Naive thymus-derived CD8-positive, alpha-beta T cell (primary cell): ENCODE data around the gene PPFIA3. TPM values are rescaled to one million over a fixed set of nuclear protein-coding genes. Genes with fewer than 3 reads are reported as not detected.
"Not testable (repeated sequence)": the region's sequence is repeated elsewhere in the genome, so short reads cannot be mapped to it uniquely, and the experiment has no call there.

ENCODE experiments used
- ATAC-seq, 2 donors: fragments of 150-1000 bp; cut with Tn5 transposase in 1 of 2; sonication (Bioruptor Pico), chemical (Tn5 transposase) in 1 of 2; 1 replicate in 1 of 2; 2 replicates in 1 of 2; pipeline ENCODE4 v1.10.0; 2021; ENCODE audit warnings: mild to moderate bottlenecking in 2 of 2, moderate library complexity in 2 of 2
- POLR2A ChIA-PET: fragments of 350-600 bp; sonication (Branson Sonifier 250); formaldehyde crosslinking; loops from one replicate; lab custom pipeline; 2021; ENCODE audit warnings: antibody characterized with exemption; lab: Charles Lee
- DNase-seq, 10 donors: peaks; one replicate each; pipeline versions ENCODE4 v3.0.0 to v3.0.0-alpha.2; 2020 to 2022
- H3K27ac Mint-ChIP-seq, 10 donors: one replicate each; pipeline ENCODE4 v1.8.0; 2020 to 2022; ENCODE audit warnings: mild to moderate bottlenecking in 10 of 10, mixed read lengths in 10 of 10, moderate library complexity in 4 of 10, inconsistent platforms in 1 of 10
- H3K27me3 Mint-ChIP-seq, 5 donors: one replicate each; pipeline ENCODE4 v1.8.0; 2021 to 2022; ENCODE audit warnings: mixed read lengths in 5 of 5
- H3K36me3 Mint-ChIP-seq, 3 donors: one replicate each; pipeline ENCODE4 v1.8.0; 2020 to 2022; ENCODE audit warnings: mixed read lengths in 3 of 3, mild to moderate bottlenecking in 2 of 3, inconsistent platforms in 1 of 3
- H3K4me1 Mint-ChIP-seq, 4 donors: one replicate each; pipeline ENCODE4 v1.8.0; 2021 to 2022; ENCODE audit warnings: mixed read lengths in 4 of 4
- H3K4me3 Mint-ChIP-seq, 10 donors: one replicate each; pipeline ENCODE4 v1.8.0; 2020 to 2022; ENCODE audit warnings: mild to moderate bottlenecking in 10 of 10, mixed read lengths in 10 of 10, moderate library complexity in 6 of 10, inconsistent platforms in 1 of 10
- H3K9me3 Mint-ChIP-seq, 9 donors: one replicate each; pipeline ENCODE4 v1.8.0; 2020 to 2022; ENCODE audit warnings: mixed read lengths in 9 of 9, mild to moderate bottlenecking in 3 of 9, inconsistent platforms in 1 of 9, moderate library complexity in 1 of 9
- polyA plus RNA-seq, 3 donors: library from polyadenylated mRNA; unstranded; fragments of 300-500 nt; fragmentation: Illumina TruSeq; gene quantifications; one replicate each; pipeline ENCODE4 v1.2.3, GENCODE V29; 2021
- total RNA-seq, 8 experiments: library from RNA in 2 of 8; stranded (reverse) in 2 of 8; gene quantifications; one replicate each; pipeline ENCODE4 v1.2.3 and lab custom pipeline; 2021 to 2026

PPFIA3 gene
- total and polyA plus RNA-seq, 5 experiments from 2014 or later, result 0.20 to 4.7 (median 2.1) TPM; not detected in 1

- peak overlapping the region; percentile 31 to 93 (median 85) for H3K4me3 Mint-ChIP-seq
- H3K9me3 Mint-ChIP-seq, result no peaks in the 10 kb centered on the region
- ATAC-seq (no peak), DNase-seq (no peak)
- peaks cover 0 to 5% (median 0%) of the 10 kb centered on the region in 5 donors for H3K27me3 Mint-ChIP-seq
- H3K36me3 Mint-ChIP-seq, result no peaks in the 10 kb centered on the region
- POLR2A ChIA-PET, result interaction anchor here (0.5 to 3.7 kb wide), 5 partner anchors 11 to 493 kb away, joined by 4 to 23 read pairs (median 5); partner anchors contain the start of genes GYS1 and RUVBL2
- H3K27ac Mint-ChIP-seq, result peak overlapping the region in 6 of 10 donors; percentile 37 to 87 (median 73)
- peaks cover 22 to 51% (median 47%) of the 10 kb centered on the region in 4 donors for H3K4me1 Mint-ChIP-seq
Observed at GRCh38 chr19:49116544-49116943, 2.8 kb upstream of the PPFIA3 start.

GRCh38 chr19:49117677-49118564, 1.4 kb upstream of the PPFIA3 start:
- H3K4me1 Mint-ChIP-seq, result peaks cover 22 to 50% (median 47%) of the 10 kb centered on the region in 4 donors

GRCh38 chr19:49118565-49119410, 556 bp upstream of the PPFIA3 start, which contains the start of gene C19orf73:
TSS of gene C19orf73 (minus strand) at chr19:49119143. CDS start at chr19:49119022, 121 bp downstream.
- ATAC-seq, result peak; percentile 72 to 78
- Mint-ChIP-seq H3K27me3 (peaks cover 0 to 7% (median 0%) of the 10 kb centered on the region in 5 donors), H3K4me3 (peak within 1 kb of the TSS; percentile 78 to 94 (median 90)), H3K36me3 (no peaks in the 10 kb centered on the region), H3K4me1 (peaks cover 17 to 42% (median 40%) of the 10 kb centered on the region in 4 donors), H3K9me3 (no peaks in the 10 kb centered on the region), H3K27ac (peak within 1 kb of the TSS; percentile 87 to 97 (median 94))
- POLR2A ChIA-PET, result interaction anchor here (0.8 to 3.7 kb wide), 4 partner anchors 9 to 126 kb away, joined by 4 to 23 read pairs (median 6); partner anchors contain the start of genes GYS1 and RUVBL2
- DNase-seq, result peak; percentile 91 to 98 (median 96)

More at GRCh38 chr19:49117677-49118564, 1.4 kb upstream of the PPFIA3 start:
- peaks cover 0 to 7% (median 0%) of the 10 kb centered on the region in 5 donors for H3K27me3 Mint-ChIP-seq
- peak overlapping the region; percentile 87 to 97 (median 94) for H3K27ac Mint-ChIP-seq
- H3K4me3 Mint-ChIP-seq, result peak overlapping the region; percentile 78 to 94 (median 90)
- H3K36me3 Mint-ChIP-seq, result no peaks in the 10 kb centered on the region
- no peak for ATAC-seq
- POLR2A ChIA-PET, result interaction anchor here (0.7 to 3.7 kb wide), 6 partner anchors 10 to 404 kb away, joined by 3 to 23 read pairs (median 4); partner anchors contain the start of genes GYS1 and RUVBL2
- no peaks in the 10 kb centered on the region for H3K9me3 Mint-ChIP-seq
- DNase-seq, result no peak

- peaks cover 0 to 7% (median 0%) of the 10 kb centered on the region in 5 donors for H3K27me3 Mint-ChIP-seq
- peak overlapping the region; percentile 68 to 89 (median 77) for H3K4me3 Mint-ChIP-seq
- no peaks in the 10 kb centered on the region for H3K9me3 Mint-ChIP-seq
- peak overlapping the region in 3 of 10 donors; percentile 46 to 81 (median 60) for H3K27ac Mint-ChIP-seq
- H3K36me3 Mint-ChIP-seq, result no peaks in the 10 kb centered on the region
- POLR2A ChIA-PET, result interaction anchor here (0.6 to 3.7 kb wide), 3 partner anchors 8 to 136 kb away, joined by 3 to 23 read pairs (median 6); no protein-coding TSS in a partner anchor
- H3K4me1 Mint-ChIP-seq, result peaks cover 16 to 35% (median 32%) of the 10 kb centered on the region in 4 donors
- no peak for ATAC-seq
- no peak for DNase-seq
Observed at GRCh38 chr19:49120325-49120683, 960 bp downstream of the PPFIA3 start.

- no peaks in the 10 kb centered on the region for H3K9me3 Mint-ChIP-seq
- POLR2A ChIA-PET, result interaction anchor here (0.6 to 1.8 kb wide), 2 partner anchors 27 to 34 kb away, joined by 6 read pairs; no protein-coding TSS in a partner anchor
- H3K4me1 Mint-ChIP-seq, result peaks cover 16 to 35% (median 31%) of the 10 kb centered on the region in 4 donors
- peak overlapping the region; percentile 68 to 89 (median 77) for H3K4me3 Mint-ChIP-seq
- DNase-seq, result no peak
- no peaks in the 10 kb centered on the region for H3K36me3 Mint-ChIP-seq
- peaks cover 0 to 7% (median 0%) of the 10 kb centered on the region in 5 donors for H3K27me3 Mint-ChIP-seq
- peak overlapping the region in 5 of 10 donors; percentile 42 to 81 (median 60) for H3K27ac Mint-ChIP-seq
- no peak for ATAC-seq
Observed at GRCh38 chr19:49120868-49121267, 1.5 kb downstream of the PPFIA3 start.

GRCh38 chr19:49121841-49122240, 2.5 kb downstream of the PPFIA3 start:
- not testable (repeated sequence) for H3K36me3 Mint-ChIP-seq, H3K27me3 Mint-ChIP-seq, H3K27ac Mint-ChIP-seq, ATAC-seq, H3K9me3 Mint-ChIP-seq, DNase-seq
- H3K4me1 Mint-ChIP-seq, result peaks cover 16 to 26% (median 24%) of the 10 kb centered on the region in 4 donors
- peak overlapping the region in 2 of 10 donors; percentile 34 to 56 for H3K4me3 Mint-ChIP-seq
- POLR2A ChIA-PET, result interaction anchor here (0.7 to 1.8 kb wide), 3 partner anchors 26 to 65 kb away, joined by 3 to 6 read pairs (median 4); no protein-coding TSS in a partner anchor

GRCh38 chr19:49123285-49123684, 3.9 kb downstream of the PPFIA3 start:
- DNase-seq, H3K27ac Mint-ChIP-seq, H3K4me3 Mint-ChIP-seq, H3K36me3 Mint-ChIP-seq, ATAC-seq, H3K9me3 Mint-ChIP-seq, H3K27me3 Mint-ChIP-seq, POLR2A ChIA-PET: not testable (repeated sequence)
- H3K4me1 Mint-ChIP-seq, result peaks cover 12 to 20% (median 18%) of the 10 kb centered on the region in 4 donors

GRCh38 chr19:49125025-49125731, 5.8 kb downstream of the PPFIA3 start:
- no peak for ATAC-seq
- POLR2A ChIA-PET, result no interaction called here

GRCh38 chr19:49126575-49126974, 7.2 kb downstream of the PPFIA3 start:
- H3K4me1 Mint-ChIP-seq, result peaks cover 10 to 19% (median 13%) of the 10 kb centered on the region in 4 donors
- H3K9me3 Mint-ChIP-seq, result no peaks in the 10 kb centered on the region
- no peak overlapping the region for H3K27ac Mint-ChIP-seq
- POLR2A ChIA-PET, result interaction anchor here (0.6 to 1.2 kb wide), 3 partner anchors 22 to 731 kb away, joined by 3 to 9 read pairs (median 3); no protein-coding TSS in a partner anchor
- ATAC-seq, result no peak
- H3K27me3 Mint-ChIP-seq, result peaks cover 0 to 3% (median 0%) of the 10 kb centered on the region in 5 donors
- no peak overlapping the region for H3K4me3 Mint-ChIP-seq
- H3K36me3 Mint-ChIP-seq, result no peaks in the 10 kb centered on the region
- DNase-seq, result no peak

More at GRCh38 chr19:49125025-49125731, 5.8 kb downstream of the PPFIA3 start:
- no peak overlapping the region for H3K4me3 Mint-ChIP-seq
- H3K27me3 Mint-ChIP-seq, result peaks cover 0 to 7% (median 0%) of the 10 kb centered on the region in 5 donors
- no peaks in the 10 kb centered on the region for H3K36me3 Mint-ChIP-seq
- no peaks in the 10 kb centered on the region for H3K9me3 Mint-ChIP-seq
- peaks cover 18 to 27% (median 22%) of the 10 kb centered on the region in 4 donors for H3K4me1 Mint-ChIP-seq
- H3K27ac Mint-ChIP-seq, result no peak overlapping the region
- DNase-seq, result no peak

- not testable (repeated sequence) for H3K9me3 Mint-ChIP-seq, H3K36me3 Mint-ChIP-seq, H3K27ac Mint-ChIP-seq, DNase-seq, H3K27me3 Mint-ChIP-seq, ATAC-seq
- H3K4me3 Mint-ChIP-seq, result peak overlapping the region in 5 of 10 donors; percentile 7 to 84 (median 22)
- peaks cover 10 to 19% (median 13%) of the 10 kb centered on the region in 4 donors for H3K4me1 Mint-ChIP-seq
- POLR2A ChIA-PET, result interaction anchor here (0.6 to 2.4 kb wide), 7 partner anchors 9 to 732 kb away, joined by 3 to 23 read pairs (median 5); partner anchors contain the start of genes C19orf73, GYS1, LIN7B and PPFIA3
Observed at GRCh38 chr19:49127225-49127624, 7.9 kb downstream of the PPFIA3 start.
